Measurements from ENCODE around the gene PLEKHG5. TPM values are rescaled to one million over a fixed set of nuclear protein-coding genes. Genes with fewer than 3 reads are reported as not detected.
A peak's percentile ranks its signal among the peaks of the same experiment; 100 is the strongest.

PLEKHG5 gene
- total RNA-seq, 2 donors from 2014 or later, result 11.6 to 21.4 TPM

DNA sequence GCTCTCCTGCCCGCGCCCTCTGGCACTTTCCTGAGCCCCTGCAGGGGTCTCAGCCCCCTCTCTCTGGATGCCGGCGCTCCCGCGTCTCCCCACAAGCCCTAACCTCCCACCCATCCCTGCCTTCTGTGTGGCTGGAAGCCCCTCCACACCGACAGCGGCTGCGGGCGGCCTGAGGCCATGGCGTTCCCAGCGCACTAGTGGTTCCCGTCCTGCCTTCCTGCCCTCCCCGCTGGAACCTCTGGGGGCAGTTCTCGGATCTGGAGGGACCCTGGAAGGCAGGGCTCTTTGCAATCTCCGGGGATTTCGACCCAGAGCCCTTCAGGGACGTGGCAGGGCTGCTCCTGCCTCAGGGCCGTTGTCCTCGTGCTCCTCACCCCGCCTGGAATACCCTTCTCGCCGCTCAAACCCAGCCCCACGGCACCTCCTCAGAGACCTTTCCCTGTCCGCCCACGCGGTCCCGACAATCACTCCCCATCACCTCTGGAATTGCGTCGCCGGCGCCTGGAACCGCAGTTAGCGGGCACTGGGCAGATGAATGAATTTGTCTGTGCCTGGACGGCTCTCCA lies 67.4 kb downstream of the PLEKHG5 start:
- H3K27me3 ChIP-seq (replicated peaks; ENCODE audit: insufficient read depth), result no peaks in the 10 kb centered on the region
- no peaks in the 10 kb centered on the region for H3K36me3 ChIP-seq
- H3K9me3 ChIP-seq, result no peaks in the 10 kb centered on the region
- DNase-seq (ENCODE audit: low spot score), result no peak
- intact Hi-C loops (cut with DNase I), result no loop called here
- H3K4me1 ChIP-seq (replicated peaks), result peaks cover 14% of the 10 kb centered on the region
- WGBS, result 7% methylated on average over 35 of the region's 35 CpGs
- TF ChIP-seq POLR2A (IDR thresholded peaks at IDR 0.05) (no peak), POLR2AphosphoS5 (IDR thresholded peaks at IDR 0.05) (no peak)
- TF ChIP-seq, protein P1, sequence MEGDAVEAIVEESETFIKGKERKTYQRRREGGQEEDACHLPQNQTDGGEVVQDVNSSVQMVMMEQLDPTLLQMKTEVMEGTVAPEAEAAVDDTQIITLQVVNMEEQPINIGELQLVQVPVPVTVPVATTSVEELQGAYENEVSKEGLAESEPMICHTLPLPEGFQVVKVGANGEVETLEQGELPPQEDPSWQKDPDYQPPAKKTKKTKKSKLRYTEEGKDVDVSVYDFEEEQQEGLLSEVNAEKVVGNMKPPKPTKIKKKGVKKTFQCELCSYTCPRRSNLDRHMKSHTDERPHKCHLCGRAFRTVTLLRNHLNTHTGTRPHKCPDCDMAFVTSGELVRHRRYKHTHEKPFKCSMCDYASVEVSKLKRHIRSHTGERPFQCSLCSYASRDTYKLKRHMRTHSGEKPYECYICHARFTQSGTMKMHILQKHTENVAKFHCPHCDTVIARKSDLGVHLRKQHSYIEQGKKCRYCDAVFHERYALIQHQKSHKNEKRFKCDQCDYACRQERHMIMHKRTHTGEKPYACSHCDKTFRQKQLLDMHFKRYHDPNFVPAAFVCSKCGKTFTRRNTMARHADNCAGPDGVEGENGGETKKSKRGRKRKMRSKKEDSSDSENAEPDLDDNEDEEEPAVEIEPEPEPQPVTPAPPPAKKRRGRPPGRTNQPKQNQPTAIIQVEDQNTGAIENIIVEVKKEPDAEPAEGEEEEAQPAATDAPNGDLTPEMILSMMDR (IDR thresholded peaks at IDR 0.05), result no peak
- peak overlapping the region in 1 of 2 donors; percentile 23 for H3K4me3 ChIP-seq
- no peak overlapping the region for H3K27ac ChIP-seq

DNA sequence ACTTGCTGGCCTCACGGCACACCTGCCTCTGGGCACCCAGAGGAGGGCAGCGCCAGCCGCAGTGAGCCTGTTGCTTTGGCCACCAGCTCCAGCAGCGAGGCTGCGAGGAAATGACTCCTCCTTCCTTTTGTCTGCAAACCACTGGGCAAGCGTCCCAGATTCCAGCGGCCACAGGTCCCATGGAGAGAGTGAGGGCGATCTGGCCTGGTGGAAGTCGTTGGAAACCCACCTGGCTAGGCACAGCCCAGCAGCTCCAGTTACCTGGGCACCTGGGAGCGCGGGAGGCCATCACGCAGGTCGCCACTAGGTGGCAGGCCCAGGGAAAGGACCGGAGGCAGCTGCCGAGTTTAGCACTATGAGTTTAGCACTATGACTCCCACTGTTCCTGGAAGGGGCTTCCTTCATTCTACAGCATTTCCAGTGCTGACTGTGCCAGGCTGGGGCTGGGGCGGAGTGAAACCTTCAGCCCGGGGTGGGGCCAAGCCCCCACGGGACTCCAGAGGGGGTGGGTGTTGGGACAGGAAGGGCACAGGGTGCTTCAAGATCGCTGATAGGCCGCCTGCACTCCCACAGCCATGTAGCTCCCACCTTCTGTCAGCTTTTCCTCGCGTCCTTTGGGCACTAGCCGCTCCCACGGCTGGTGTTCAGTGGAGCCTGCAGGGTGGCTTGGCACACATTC lies 68.0 kb downstream of the PLEKHG5 start:
- Histone ChIP-seq H3K4me1 (replicated peaks) (peaks cover 18% of the 10 kb centered on the region), H3K27ac (no peak overlapping the region), H3K36me3 (no peaks in the 10 kb centered on the region), H3K4me3 (no peak overlapping the region), H3K9me3 (no peaks in the 10 kb centered on the region), H3K27me3 (replicated peaks; ENCODE audit: insufficient read depth) (no peaks in the 10 kb centered on the region)
- DNase-seq (ENCODE audit: low spot score), result peak; percentile 68
- intact Hi-C loops (cut with DNase I), result no loop called here
- 9% methylated on average over 22 of the region's 24 CpGs for WGBS
- TF ChIP-seq POLR2AphosphoS5 (IDR thresholded peaks at IDR 0.05), result peak; percentile 29
- TF ChIP-seq, protein P1 (IDR thresholded peaks at IDR 0.05), result peak; percentile 42 to 82 (median 68)
- no peak for TF ChIP-seq POLR2A (IDR thresholded peaks at IDR 0.05)

DNA sequence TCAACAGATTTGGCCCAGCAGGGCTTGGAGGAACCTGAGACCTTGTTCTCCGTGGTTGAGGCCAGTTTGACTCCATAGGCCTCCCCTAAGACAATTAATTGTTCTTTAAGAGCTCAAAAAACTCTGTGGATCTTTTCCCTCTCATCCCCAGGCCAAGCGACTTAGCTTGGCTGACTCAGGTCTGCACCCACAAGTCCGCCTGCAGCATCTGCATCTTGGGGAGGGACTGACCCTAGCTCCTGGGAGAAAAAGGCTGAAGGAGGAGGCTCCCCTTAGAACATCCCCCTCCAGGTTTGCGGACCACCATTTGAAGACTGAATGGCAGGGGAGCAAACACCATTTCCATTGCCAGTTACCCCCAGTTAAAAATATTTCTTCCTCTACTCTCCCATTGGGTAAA lies 70.2 kb downstream of the PLEKHG5 start:
- H3K27ac ChIP-seq, result no peak overlapping the region
- TF ChIP-seq, protein P1 (IDR thresholded peaks at IDR 0.05), result no peak
- TF ChIP-seq POLR2A (IDR thresholded peaks at IDR 0.05) (no peak), POLR2AphosphoS5 (IDR thresholded peaks at IDR 0.05) (no peak)
- DNase-seq (ENCODE audit: low spot score), result no peak
- H3K27me3 ChIP-seq (replicated peaks; ENCODE audit: insufficient read depth), result no peaks in the 10 kb centered on the region
- no peaks in the 10 kb centered on the region for H3K9me3 ChIP-seq
- no peaks in the 10 kb centered on the region for H3K36me3 ChIP-seq
- no peak overlapping the region for H3K4me3 ChIP-seq
- peaks cover 18% of the 10 kb centered on the region for H3K4me1 ChIP-seq (replicated peaks)
- 64% methylated on average over 4 of the region's 4 CpGs for WGBS
- intact Hi-C loops (cut with DNase I), result no loop called here

DNA sequence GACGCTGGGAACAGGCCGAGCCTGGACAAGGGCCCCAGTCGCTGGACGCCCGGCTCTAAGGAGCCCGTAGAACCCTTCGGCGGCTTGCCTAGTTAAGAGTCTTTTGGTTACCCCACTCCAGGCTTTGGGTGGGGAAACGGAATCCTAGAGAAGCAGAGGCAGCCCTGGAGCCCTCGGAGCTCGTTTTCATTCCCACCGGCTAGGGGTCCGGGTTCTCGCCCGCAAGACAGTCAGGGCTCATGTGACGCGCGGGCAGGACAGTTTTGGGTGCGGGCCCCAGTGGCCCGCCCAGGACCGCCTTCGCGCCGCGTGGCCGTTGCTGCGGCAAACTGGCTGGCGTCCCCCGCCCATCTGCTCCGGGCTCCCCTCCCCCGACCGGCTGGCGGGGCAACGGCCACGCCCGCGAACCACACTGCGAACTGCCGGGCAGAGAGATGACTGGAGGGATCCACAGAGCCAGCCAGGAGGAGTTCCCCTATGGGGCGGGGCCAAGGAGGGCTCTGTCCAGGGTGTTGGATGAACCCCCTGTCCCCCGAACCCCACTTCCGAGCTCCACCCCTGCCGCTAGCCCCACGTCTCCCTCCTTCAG lies 70.9 kb downstream of the PLEKHG5 start:
- TF ChIP-seq POLR2A (IDR thresholded peaks at IDR 0.05) (no peak), POLR2AphosphoS5 (IDR thresholded peaks at IDR 0.05) (no peak)
- TF ChIP-seq, protein P1 (IDR thresholded peaks at IDR 0.05), result no peak
- Histone ChIP-seq H3K4me3 (no peak overlapping the region), H3K27ac (no peak overlapping the region), H3K36me3 (no peaks in the 10 kb centered on the region), H3K27me3 (replicated peaks; ENCODE audit: insufficient read depth) (no peaks in the 10 kb centered on the region), H3K9me3 (no peaks in the 10 kb centered on the region), H3K4me1 (replicated peaks) (peaks cover 18% of the 10 kb centered on the region)
- intact Hi-C loops (cut with DNase I), result no loop called here
- WGBS, result 24% methylated on average over 27 of the region's 44 CpGs
- DNase-seq (ENCODE audit: low spot score), result no peak

All from prostate gland (tissue), 2 donors.